IMR-90 (cell line): ENCODE results near the gene CADM2.

Experiments used
- BHLHE40 ChIP-seq: fragments of 150-350 bp; IDR thresholded peaks from 2 replicates; pipeline ENCODE4 v1.6.1; 2016; ENCODE audit warnings: mild to moderate bottlenecking, low read depth, low read length
- CEBPB ChIP-seq: IDR thresholded peaks from 2 replicates; pipeline ENCODE4 v1.6.1; 2012; ENCODE audit warnings: low read depth, low read length, improper control_type of control experiment
- CTCF ChIP-seq: conservative IDR thresholded peaks from 2 replicates; pipeline ENCODE4 v1.5.1; 2012; ENCODE audit warnings: mild to moderate bottlenecking, low read depth, low read length, improper control_type of control experiment
- ELK1 ChIP-seq: fragments of 150-350 bp; IDR thresholded peaks from 2 replicates; pipeline ENCODE4 v1.6.1; 2016; ENCODE audit warnings: low read depth, mild to moderate bottlenecking, low read length, moderate library complexity, borderline replicate concordance
- FOS ChIP-seq: fragments of 150-350 bp; IDR thresholded peaks from 2 replicates; pipeline ENCODE4 v1.6.1; 2016; ENCODE audit warnings: low read depth, low read length
- MAFK ChIP-seq: IDR thresholded peaks from 2 replicates; pipeline ENCODE4 v1.6.1; 2012; ENCODE audit warnings: low read depth, low read length, improper control_type of control experiment
- MAZ ChIP-seq: IDR thresholded peaks from 2 replicates; pipeline ENCODE4 v1.6.1; 2012; ENCODE audit warnings: low read depth, mild to moderate bottlenecking, low read length, improper control_type of control experiment, moderate library complexity, borderline replicate concordance
- MXI1 ChIP-seq: IDR thresholded peaks from 2 replicates; pipeline ENCODE4 v1.6.1; 2012; ENCODE audit warnings: low read depth, mild to moderate bottlenecking, low read length, moderate library complexity, borderline replicate concordance
- NFE2L2 ChIP-seq: fragments of 150-350 bp; IDR thresholded peaks from 2 replicates; pipeline ENCODE4 v1.6.1; 2016; ENCODE audit warnings: low read depth, mild to moderate bottlenecking, low read length
- POLR2A ChIP-seq: IDR thresholded peaks from 2 replicates; pipeline ENCODE4 v1.6.1; 2012; ENCODE audit warnings: mild to moderate bottlenecking, low read depth, low read length
- RFX5 ChIP-seq: IDR thresholded peaks from 2 replicates; pipeline ENCODE4 v1.8.0; 2012; ENCODE audit warnings: low read depth, mild to moderate bottlenecking, low read length, moderate library complexity
- SMC3 ChIP-seq: fragments of 150-350 bp; IDR thresholded peaks from 2 replicates; pipeline ENCODE4 v1.6.1; 2016; ENCODE audit warnings: low read depth, mild to moderate bottlenecking, antibody characterized with exemption, low read length, moderate library complexity

- TF ChIP-seq MXI1: no peak
- no peak for TF ChIP-seq POLR2A
- TF ChIP-seq CTCF: no peak
- TF ChIP-seq SMC3: no peak
- TF ChIP-seq ELK1: no peak
- no peak for TF ChIP-seq CEBPB
- no peak for TF ChIP-seq FOS
- TF ChIP-seq MAZ: no peak
- no peak for TF ChIP-seq MAFK
- no peak for TF ChIP-seq NFE2L2
- no peak for TF ChIP-seq BHLHE40
- TF ChIP-seq RFX5: no peak
Measured at GRCh38 chr3:84943379-84943778, 15.4 kb upstream of the CADM2 start.
